CMK (cell line): ENCODE results near the gene TRAF7.
"Not testable (repeated sequence)": the region's sequence is repeated elsewhere in the genome, so short reads cannot be mapped to it uniquely, and the experiment has no call there.

Source experiments
- DNase-seq: peaks from one replicate; pipeline ENCODE4 v3.0.0-alpha.2; 2010; ENCODE audit warnings: low read depth

TRAF7 gene

DNA sequence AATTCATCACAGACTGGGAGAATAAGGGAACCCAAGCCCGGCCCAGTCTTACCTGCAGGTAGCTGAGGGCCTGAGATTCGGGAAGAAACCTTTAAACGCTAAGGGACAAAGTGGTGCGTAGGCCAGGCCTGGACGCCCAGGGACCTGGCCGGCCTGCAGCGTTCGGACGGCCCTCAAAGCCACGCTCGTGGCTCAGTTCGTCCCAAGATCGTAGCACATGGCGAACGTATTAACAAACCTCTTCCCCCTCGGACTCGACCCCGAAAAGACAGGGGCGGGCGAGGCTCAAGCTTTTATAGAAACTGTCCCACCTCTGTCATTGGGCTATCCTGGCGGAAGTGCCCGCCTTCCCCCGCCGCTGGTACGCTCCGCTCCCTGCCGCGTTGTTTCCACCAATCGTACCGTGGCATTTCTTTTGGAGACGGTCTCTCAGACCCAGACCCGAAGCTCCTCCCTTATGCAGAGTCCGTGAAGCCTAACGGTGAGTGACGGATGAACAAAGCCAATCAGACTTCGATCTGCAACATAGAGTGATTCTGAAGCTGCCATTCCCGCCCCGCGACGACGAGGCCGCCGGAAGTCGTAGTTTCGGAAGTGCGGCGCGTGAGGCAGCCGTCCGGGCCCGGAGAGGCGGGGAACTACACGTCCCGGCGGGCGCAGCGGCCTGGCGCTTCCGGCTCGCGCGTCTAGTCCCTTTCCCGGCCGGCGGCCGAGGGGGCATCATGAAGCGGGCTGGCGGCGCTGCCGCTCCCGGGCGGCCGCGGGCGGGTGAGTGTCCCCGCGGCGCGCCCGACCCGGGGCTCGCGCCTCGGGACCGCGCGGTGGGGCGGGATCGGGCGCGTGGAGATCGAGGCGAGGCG lies at the start of gene TRAF7:
TSS of gene TRAF7 (plus strand) at position 692 of the 860 bp plus-strand sequence. CDS start 8,139 bp downstream, outside the sequence.
- peak; percentile 99 for DNase-seq

DNA sequence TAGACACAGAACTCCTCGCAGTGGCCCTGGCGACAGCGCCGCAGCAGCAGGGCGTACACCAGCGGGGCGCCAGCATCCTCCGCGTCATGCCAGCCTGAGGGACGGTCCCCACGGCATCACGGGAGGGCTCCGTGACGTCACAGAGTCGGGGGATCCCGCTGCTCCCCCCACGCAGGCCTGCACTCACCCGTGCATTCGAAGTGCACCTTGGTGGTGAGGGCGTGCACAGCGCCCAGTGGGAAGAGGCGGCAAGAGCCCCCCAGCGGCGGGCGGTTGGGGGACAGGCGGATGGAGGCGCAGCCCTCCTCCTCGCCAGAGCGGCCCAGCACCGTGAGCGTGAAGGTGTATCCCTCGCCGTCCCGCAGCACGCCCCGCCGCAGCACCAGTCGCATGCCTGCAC lies 49.4 kb upstream of the TRAF7 start:
- DNase-seq, result not testable (repeated sequence)

DNA sequence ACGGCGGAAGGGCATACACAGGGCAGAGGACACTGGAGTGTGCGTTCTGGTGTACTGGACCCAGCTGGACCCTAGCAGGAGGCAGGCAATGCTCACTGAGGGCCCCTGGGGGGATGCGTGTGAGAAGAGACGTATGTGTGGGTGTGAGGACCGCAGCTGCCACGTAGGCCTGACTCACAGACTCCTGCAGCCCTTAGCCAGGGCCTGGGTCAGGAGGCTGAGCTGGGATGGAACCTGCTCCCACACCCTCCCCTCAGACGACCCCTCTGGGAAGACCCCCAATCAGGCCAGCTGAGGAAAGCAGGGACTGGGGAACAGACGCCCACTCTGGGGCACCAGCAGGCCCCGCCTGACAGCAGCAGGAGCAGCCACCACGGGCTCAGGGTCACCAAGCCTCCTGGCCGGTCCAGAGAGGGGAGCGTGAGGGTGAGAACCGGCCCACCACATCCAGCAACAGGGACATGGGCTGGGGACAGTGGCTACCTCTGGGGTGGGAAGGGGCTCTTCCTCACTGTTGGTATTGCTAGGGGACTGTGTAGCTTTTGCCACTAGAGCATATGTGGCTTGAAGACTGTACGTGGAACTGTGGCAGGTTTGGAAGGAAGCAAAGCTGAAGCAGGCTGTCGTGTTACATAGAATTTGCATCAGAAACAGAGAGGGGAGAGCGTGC lies 48.3 kb upstream of the TRAF7 start:
- DNase-seq, result not testable (repeated sequence)

DNA sequence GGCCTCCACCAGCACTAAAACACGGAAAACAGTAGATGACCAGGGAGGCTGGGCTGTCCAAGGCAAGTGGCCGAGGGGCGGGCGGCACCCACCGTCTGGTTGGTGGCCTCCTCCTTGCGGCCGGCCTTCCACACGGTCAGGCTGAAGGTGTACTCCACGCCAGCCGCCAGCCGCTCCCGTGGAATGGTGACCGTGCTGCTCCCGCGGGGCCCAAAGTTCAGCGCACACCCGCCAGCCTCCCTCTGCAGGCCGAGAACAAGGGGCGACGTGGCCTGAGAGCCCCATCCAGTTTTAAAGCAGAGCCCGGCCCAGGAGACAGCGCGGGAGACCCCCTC lies 47.8 kb upstream of the TRAF7 start:
- not testable (repeated sequence) for DNase-seq

DNA sequence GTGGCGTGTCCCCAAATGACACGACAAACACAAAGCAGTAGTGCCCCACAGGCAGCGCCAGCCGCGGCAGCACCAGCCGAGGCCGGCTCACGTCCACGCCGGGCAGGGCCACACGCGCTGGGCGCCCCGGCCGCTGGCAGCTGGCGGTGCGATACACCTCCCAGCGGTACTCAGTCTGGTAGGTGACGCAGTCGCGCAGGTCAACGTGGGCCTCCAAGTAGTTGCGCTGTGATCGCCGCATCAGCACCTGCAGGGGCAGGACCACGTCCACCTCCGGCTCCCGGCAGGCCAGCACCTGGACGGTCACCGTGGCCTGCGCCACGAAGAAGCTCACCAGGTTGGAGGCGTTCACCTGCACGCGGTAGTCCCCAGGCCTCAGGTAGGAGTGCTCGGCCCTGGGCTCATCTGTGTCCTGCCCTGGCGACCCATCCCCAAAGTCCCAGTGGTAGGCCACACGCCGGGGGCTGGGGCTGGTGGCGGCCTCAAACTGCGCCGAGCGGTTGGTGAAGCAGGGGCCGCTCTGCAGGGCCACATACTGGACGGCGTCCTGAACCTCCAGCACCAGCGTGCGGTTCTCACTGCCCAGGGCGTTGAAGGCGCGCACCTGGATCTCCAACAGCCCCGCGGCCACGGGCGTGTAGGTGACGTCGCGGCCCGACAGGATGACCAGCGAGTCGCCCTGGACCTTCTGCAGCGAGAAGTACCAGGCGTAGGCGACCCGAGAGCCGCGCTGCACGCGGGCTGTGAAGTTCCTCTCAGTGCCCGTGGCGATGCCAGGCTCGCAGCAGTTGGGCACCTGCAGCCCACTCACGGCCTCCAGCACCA lies 46.9 kb upstream of the TRAF7 start:
- DNase-seq, result not testable (repeated sequence)

DNA sequence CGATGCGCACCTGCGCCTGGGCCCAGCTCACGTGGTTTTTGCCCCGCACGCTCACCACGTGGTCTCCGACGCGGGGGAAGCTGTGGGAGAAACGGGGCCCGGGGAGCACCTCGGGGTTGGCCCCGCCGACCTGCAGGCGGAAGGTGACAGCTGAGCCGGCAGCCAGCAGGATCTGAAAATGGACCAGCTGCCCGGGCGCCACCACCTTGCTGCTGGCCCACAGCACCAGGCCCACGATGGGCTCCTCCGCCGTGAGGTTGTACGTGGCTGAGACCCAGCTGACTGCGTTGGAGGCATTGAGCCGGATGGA lies 46.4 kb upstream of the TRAF7 start:
- not testable (repeated sequence) for DNase-seq

DNA sequence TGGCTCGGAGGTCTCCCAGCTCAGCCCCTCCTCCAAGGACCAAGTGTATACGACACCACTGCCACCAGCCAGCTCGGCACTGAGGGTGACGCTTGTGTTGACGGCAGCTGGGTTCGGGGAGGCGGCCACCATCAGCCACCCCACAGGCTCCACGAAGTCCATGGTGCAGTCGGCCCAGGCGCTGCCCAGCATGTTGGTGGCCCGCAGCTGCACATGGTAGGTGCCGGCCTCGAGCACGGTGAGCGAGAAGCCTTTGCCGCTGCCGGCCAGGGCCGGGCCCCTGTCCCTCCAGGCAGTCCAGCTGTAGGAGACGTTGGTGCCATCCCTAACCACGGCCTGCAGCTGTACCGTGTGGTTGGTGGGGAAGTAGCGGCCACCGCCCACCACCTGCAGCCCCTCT lies 45.7 kb upstream of the TRAF7 start:
- DNase-seq, result not testable (repeated sequence)

DNA sequence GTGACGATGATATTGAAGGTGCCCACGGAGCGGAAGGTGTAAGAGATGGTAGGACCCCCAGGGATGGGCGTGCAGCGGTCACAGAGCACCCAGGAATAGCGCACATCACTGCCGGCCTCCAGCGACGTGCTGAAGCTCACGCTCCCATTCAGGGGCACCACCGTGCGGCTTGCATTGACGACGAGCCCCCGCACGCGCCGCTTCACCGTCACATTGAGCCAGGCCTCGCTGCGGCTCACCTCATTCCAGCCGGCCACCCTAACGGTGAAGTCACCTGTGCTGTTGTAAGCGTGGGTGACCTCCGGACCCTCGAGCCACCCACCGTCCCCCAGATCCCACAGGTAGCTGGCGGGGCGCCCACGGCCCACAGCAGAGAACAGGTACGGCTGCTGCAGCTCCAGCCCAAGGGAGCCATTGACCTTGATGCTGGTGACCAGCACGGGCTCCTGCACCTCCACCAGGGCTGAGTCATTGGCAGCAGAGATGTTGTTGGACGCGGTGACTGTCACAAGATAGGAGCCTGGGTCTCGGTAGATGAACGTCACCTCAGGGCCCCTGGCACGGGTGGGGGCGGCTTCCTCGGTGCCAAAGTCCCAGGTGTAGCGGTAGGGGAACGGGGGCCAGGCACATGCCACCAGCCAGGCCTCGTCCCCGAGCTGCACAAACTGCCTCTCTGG lies 45.1 kb upstream of the TRAF7 start:
- not testable (repeated sequence) for DNase-seq

DNA sequence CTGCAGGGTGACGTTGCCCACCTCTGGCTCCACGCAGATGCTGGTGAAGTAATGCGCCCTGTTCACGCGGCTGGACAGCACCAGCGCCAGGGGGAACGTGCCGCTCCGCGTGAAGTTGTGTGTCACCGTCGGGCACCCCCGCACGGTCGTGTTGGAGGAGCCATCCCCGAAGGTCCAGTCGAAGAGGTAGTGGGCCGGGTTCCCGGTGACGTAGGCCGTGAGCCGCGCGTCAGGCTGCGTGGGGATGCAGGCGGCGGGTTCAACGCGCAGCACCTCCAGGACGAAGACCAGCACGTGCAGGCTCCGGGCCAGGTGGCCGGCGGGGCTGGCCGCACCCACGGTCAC lies 44.6 kb upstream of the TRAF7 start:
- DNase-seq, result not testable (repeated sequence)

DNA sequence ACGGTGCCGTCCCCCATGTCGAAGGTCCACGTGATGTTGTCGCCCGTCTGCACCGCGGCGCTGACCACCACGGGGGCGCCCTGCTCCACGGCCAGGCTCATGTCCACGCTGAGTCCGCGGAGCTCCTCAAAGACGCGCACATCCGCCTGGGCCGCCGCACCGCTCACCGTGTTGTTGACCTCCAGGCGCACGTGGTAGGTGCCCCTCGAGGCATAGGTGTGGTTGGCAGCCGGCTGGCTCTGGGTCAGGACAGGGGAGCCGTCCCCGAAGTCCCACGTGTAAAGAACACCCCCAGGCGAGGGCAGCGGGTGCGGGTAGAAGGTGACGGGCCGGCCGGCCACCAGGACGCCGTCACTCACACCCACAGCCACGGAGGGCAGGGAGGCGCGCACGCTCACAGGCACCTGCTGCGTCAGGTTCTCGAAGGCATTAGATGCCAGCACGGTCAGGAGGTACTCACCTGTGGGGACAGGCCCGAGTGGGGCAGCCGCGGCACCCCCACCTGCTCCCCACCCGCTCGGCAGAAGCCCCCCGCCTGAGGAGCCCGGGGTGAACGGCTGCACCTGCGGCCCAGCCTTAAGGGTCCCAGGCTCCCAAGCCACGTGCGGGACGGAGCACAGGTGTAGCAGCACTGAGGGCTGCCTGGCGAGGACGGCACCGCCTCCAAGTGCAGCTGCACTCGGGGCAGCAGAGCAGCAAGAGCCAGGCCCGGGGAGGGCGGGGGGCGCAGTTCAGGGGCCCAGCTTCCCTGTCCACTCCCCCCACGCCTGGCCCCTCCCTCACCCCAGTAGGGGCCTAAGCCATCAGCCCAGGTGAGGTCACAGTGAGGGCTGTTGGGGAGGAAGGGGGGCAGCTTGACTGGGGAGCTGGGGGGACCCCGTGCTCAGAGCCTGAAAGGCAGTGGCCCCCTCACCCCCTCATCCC lies 43.9 kb upstream of the TRAF7 start:
- DNase-seq, result not testable (repeated sequence)

DNA sequence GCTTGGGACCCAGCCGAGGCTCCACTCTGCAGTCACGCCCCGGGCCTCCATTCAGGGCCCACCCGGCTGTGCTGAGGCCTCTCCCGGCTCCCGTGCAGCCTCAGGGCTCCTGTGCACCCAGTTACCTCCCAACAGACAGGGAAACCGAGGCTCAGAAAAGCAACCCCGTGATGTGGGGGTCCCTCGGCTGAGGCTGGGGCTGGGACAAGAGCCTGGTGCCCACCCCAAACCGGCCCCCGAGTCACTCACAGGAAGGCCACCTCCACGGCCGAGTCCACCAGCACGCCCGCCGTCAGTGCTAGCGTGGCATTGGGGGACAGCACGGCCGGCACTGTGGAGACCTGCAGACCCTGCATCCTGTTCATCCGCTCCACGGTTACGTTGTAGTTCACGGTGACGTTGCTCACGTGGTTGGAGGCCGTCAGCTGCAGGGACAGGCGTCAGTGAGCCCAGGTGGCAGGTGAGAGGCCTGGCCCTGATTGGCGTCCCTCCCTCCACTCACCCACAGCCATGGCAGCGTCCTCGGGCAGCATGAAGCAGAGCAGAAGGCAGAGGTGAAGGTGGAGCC lies 43.0 kb upstream of the TRAF7 start:
- not testable (repeated sequence) for DNase-seq

DNA sequence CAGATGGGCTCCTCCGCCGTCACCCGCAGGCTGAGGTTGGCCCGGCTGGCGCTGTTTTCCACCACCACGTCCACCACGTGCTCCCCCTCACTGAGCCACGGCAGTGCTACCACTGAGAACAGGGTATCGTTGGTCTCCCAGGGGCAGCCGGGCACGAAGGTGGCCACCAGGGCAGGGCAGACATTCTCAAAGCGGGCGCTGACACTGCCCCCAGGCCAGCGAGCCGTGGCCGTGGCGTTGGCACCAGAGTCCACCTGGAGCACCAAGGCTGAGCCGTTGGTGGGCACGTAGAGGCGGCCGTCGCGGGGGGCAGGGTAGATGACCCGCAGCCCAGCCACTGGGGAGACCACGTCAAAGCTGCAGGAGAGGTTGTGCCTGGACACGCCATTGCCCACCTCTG lies 41.4 kb upstream of the TRAF7 start:
- DNase-seq, result not testable (repeated sequence)

DNA sequence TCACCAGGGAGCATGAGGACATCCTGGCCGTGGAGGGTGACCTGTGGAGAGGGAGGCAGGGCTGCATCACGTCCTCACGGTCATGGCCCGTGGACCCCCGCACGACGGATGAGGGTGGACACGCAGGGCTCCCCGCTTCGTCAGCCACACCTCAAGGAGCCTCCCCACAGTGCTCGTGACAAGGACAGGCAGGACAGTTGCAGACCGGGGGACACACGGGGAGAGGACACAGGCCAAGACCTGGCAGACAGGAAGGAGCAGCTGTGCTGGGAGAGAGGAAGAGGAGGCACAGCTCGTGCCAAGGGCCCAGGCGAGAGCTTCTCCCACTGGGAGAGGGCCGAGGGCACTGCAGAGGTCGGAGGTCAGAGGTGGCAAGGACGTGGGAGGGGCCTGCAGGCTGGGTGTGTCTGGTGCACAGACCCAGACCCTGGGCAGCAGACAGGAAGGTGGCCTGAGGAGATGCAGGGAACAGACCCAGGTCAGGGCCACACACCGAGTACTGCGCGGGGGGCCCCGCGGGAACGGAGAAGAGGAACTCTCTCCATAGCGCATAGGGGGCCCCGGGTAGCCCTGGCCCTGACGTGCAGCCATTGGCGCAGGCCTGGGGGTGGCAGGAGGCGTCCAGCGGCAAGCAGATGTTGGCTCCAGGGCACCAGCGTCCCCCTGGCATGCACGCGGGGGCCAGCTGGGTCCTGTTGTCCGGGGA lies 40.5 kb upstream of the TRAF7 start:
- DNase-seq, result not testable (repeated sequence)

DNA sequence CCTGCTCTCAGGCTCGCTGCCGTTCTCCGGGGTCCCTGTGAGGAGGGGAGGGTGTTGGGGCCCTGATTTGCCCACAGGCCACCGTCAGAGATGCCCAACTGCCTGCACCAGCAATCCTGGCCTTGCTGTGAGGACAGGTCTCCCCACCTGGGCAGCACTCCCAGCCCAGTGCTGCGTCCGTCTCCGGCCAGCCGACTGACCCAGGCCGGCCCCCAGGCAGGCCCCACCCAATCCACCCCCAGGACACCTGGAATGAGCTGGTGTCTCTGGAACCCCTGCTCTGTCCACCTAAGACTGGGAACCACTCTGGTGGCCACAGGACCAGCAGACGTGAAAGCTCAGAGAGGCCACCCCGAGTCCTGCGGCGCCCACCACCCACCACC lies 40.0 kb upstream of the TRAF7 start:
- DNase-seq, result no peak

DNA sequence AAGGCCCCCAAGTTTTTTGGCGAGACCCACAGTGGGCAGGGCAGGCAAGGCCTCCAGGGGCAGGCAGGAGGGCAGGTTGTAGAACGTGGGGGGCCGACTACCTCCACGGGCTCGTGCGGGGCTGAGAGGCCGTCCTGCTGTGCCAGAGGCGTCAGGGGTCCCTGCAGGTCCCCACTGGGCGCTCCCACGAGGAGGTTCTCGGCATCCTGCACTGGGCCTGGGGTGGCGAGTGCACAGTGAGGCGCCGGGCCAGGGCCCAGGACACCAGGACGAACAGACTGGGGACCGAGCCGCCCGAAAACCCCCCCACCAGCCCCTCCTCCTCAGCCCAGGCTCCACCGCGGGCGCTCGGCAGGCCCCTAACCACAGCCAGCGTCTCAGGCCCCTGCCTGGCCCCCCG lies 39.2 kb upstream of the TRAF7 start:
- not testable (repeated sequence) for DNase-seq

DNA sequence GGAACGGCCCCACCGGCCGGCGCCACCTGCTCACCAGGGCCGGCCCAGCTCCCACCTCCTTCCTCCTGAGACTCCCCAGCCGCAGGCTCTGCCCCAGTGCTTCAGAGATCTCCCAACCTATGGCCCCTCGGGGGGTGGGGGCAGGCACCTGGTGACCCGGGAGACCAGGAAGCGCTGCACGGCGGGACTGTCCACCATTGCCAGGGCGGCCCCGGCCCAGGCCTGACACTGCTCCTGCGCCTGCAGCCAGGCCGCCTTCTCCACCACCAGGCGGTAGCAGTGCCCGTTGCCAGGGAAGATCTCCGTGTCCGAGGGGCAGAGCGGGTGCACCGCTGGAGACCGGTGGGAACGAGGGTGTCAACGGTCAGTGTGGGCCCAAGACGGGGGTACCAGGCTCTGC lies 38.2 kb upstream of the TRAF7 start:
- DNase-seq, result not testable (repeated sequence)

DNA sequence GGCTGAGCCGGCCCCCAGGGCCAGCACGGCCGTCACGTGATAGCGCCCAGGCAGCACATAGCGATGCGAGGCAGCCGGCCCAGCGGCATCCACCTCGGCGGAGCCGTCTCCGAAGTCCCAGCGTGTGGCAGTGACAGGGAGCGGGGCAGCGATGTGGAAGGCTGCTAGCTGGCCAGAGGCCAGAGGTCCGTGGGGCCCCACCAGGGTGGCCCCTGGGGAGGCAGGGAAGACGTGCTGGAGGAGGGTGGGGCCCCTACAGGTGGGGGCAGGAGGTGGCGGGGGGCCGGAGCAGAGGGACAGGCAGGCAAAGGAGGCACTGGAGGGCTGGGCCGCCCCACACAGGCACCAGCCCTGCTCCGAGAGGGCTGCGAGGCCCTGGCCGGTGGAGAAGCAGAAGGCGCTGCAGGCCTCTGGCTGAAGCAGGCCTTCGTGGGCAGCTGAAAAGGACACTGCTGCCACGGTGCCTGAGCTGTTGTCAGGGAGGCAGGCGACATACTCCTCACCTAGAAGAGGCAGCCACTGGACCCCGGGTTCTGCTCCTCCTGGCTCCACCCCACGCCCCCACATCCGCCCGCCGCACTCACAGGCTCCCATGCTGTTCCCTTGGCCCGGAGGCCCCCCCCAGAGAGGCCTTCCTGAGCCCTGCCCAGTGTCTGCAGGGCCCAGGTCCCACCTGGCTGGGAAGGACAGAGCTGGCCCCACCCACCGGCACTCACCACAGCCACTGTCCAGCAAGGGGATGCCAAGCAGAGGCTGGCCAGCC lies 37.4 kb upstream of the TRAF7 start:
- DNase-seq, result not testable (repeated sequence)

DNA sequence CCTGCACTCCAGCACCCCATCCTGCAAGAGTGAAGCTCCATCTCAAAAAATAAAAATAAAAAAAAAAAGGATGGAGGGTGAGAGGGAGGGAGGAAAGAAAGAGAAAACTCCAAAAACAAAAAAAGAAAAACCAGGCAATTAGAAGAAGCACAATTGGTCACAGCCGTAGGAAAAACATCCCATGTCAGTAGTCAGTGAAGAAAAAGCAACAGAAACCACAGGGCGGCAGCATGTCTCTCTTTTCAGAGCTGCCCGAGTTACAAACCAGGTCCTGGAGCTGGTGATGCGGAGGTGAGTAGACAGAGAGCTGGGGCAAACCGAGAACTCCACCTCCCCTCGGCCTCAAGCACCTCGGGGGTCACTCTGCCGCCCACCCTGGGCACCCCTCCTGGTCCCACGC lies 34.3 kb upstream of the TRAF7 start:
- not testable (repeated sequence) for DNase-seq

DNA sequence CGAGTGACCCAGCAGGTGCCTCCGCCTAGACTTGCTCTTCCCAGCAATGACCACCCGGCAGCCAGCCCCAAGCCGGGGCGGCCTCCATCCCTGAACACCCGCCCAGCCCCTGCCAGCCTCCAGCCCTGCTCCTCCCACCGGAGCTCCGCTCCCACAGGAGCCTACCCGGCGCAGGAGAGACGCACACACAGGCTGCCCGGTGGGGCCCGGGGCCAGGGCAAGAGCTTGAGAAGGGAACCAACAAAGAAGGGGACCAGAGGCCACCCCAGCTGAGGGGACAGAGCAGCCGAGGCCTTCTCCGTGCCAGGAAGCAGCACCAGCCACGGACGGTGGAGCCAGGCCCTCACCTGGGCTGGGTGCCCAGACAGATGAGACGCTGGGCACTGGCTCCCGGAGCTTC lies 33.7 kb upstream of the TRAF7 start:
- no peak for DNase-seq
